ENCODE results near the gene FCHO1.

The FCHO1 gene

DNA sequence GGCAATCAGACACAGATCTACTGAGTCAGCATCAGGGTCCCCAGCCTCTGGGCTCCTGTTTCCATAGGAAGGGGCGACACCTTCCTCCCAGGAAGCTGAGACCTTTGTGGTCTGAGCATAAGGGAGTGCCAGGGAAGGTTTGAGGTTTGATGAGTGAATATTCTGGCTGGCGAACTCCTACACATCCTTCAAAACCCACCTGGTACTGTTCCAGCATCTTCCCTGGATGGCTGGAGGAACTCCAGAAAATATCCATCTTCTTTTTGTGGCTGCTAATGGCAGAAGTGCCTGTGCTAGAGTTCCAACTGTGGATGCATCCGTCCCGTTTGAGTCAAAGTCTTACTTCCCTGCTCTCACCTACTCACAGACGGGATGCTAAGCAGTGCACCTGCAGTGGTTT lies 60.8 kb downstream of the FCHO1 start:
- no peak overlapping the region for H3K4me2 ChIP-seq (ENCODE audit: low read length)
- H3K36me3 ChIP-seq (ENCODE audit: control insufficient read depth, insufficient read depth, low read length), result no peaks in the 10 kb centered on the region
- no peak overlapping the region for H3K4me3 ChIP-seq (ENCODE audit: low read depth, low read length)
- no peaks in the 10 kb centered on the region for H3K79me2 ChIP-seq
- H3K27ac ChIP-seq, result no peak overlapping the region
- TF ChIP-seq, protein P1, sequence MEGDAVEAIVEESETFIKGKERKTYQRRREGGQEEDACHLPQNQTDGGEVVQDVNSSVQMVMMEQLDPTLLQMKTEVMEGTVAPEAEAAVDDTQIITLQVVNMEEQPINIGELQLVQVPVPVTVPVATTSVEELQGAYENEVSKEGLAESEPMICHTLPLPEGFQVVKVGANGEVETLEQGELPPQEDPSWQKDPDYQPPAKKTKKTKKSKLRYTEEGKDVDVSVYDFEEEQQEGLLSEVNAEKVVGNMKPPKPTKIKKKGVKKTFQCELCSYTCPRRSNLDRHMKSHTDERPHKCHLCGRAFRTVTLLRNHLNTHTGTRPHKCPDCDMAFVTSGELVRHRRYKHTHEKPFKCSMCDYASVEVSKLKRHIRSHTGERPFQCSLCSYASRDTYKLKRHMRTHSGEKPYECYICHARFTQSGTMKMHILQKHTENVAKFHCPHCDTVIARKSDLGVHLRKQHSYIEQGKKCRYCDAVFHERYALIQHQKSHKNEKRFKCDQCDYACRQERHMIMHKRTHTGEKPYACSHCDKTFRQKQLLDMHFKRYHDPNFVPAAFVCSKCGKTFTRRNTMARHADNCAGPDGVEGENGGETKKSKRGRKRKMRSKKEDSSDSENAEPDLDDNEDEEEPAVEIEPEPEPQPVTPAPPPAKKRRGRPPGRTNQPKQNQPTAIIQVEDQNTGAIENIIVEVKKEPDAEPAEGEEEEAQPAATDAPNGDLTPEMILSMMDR (IDR thresholded peaks at IDR 0.05), result no peak
- H3K4me1 ChIP-seq, result peaks cover 3% of the 10 kb centered on the region
- no peak overlapping the region for H3K9ac ChIP-seq
- no peaks in the 10 kb centered on the region for H3K9me3 ChIP-seq (ENCODE audit: control insufficient read depth, low read length)
- no peak overlapping the region for H2AFZ ChIP-seq
- H3K27me3 ChIP-seq (ENCODE audit: control insufficient read depth, insufficient read depth, low read length), result peaks cover 3% of the 10 kb centered on the region

DNA sequence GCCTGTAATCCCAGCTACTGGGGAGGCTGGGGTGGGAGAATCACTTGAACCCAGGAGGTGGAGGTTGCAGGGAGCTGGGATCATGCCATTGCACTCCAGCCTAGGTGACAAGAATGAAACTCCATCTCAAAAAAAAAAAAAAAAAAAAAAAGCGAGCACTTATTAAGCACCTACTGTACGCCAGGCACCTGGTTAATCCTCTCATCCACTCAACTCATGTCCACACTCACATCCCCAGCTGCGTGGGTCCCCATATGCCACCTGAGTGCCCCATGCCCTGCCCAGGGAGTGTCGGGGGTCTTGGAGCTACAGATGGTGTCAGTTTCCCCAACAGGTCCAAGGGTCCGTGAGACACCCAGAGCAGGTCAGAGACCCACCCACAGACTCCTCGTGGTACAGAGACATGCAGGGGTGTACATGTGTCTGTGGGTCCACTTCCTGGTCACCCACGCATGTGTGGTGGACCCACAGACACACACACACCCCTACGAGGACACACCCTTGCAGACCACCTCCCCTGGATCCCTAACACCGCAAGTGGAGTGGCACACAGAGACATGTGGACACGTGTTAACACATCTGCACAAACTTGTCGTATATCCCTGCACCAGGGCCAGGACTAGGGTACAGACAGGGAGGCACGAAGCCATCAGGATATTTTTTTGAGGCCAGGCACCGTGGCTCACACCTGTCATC lies 66.5 kb downstream of the FCHO1 start:
- H3K27ac ChIP-seq, result no peak overlapping the region
- H3K4me1 ChIP-seq, result peaks cover 3% of the 10 kb centered on the region
- no peak overlapping the region for H3K4me3 ChIP-seq (ENCODE audit: low read depth, low read length)
- no peak overlapping the region for H2AFZ ChIP-seq
- H3K27me3 ChIP-seq (ENCODE audit: control insufficient read depth, insufficient read depth, low read length), result no peaks in the 10 kb centered on the region
- H3K36me3 ChIP-seq (ENCODE audit: control insufficient read depth, insufficient read depth, low read length), result no peaks in the 10 kb centered on the region
- no peaks in the 10 kb centered on the region for H3K79me2 ChIP-seq
- H3K9me3 ChIP-seq (ENCODE audit: control insufficient read depth, low read length), result no peaks in the 10 kb centered on the region
- no peak overlapping the region for H3K4me2 ChIP-seq (ENCODE audit: low read length)
- no peak overlapping the region for H3K9ac ChIP-seq
- TF ChIP-seq, protein P1 (IDR thresholded peaks at IDR 0.05), result no peak

DNA sequence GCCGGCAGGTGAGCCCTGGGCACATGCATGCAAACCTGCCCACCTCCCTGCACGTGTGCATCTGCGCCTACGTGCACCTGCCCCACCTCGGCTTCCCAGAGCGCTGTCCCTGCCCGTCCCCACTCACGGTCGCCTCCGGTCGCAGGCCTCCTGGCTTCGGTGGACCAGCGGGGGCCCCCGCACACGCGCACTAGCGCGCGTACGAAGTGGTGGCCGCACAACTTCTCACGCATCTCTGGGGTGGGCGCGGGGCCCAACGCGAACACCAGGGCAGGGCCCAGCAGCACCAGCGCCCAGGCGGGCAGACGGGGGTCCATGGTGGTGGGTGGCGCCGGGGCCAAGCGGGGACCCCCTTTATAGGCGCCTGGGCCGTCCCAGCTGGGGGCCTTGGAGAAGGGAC lies 69.9 kb downstream of the FCHO1 start, which contains the start of gene INSL3:
Gene INSL3, minus strand, starts transcription at position 330 of the 400 bp plus-strand sequence. Its CDS starts 13 bp downstream, at position 317.
- H3K9me3 ChIP-seq (ENCODE audit: control insufficient read depth, low read length), result no peaks in the 10 kb centered on the region
- no peak within 1 kb of the TSS for H3K9ac ChIP-seq
- no peak within 1 kb of the TSS for H2AFZ ChIP-seq
- no peak within 1 kb of the TSS for H3K4me2 ChIP-seq (ENCODE audit: low read length)
- no peak within 1 kb of the TSS for H3K27ac ChIP-seq
- H3K4me1 ChIP-seq, result peaks cover 3% of the 10 kb centered on the region
- no peaks in the 10 kb centered on the region for H3K79me2 ChIP-seq
- no peaks in the 10 kb centered on the region for H3K36me3 ChIP-seq (ENCODE audit: control insufficient read depth, insufficient read depth, low read length)
- H3K4me3 ChIP-seq (ENCODE audit: low read depth, low read length), result no peak within 1 kb of the TSS
- H3K27me3 ChIP-seq (ENCODE audit: control insufficient read depth, insufficient read depth, low read length), result no peaks in the 10 kb centered on the region
- TF ChIP-seq, protein P1 (IDR thresholded peaks at IDR 0.05), result no peak

DNA sequence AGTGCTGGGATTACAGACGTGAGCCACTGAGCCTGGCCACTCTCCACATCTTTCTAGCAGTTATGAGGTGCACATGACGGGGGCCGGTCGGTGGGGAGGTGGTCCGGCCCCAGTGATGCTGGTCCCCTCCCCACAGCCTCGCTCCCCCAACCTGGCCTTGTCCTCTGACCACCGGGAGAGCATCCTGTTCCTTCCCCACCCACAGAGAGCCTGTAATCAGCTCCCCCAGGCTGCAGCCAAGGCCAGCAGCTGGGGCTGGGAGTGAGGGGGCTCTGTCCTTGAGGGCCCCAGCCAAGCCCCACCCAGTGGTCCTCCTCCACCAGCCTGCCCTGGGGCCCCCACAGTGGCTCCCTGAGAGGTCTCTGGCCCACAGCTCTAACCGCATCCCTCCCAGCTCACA lies 73.1 kb downstream of the FCHO1 start:
- Histone ChIP-seq H3K4me1 (peaks cover 3% of the 10 kb centered on the region), H3K79me2 (no peaks in the 10 kb centered on the region), H3K27me3 (ENCODE audit: control insufficient read depth, insufficient read depth, low read length) (no peaks in the 10 kb centered on the region), H3K4me3 (ENCODE audit: low read depth, low read length) (no peak overlapping the region), H3K9me3 (ENCODE audit: control insufficient read depth, low read length) (no peaks in the 10 kb centered on the region), H3K27ac (no peak overlapping the region), H3K36me3 (ENCODE audit: control insufficient read depth, insufficient read depth, low read length) (no peaks in the 10 kb centered on the region), H3K4me2 (ENCODE audit: low read length) (no peak overlapping the region), H3K9ac (no peak overlapping the region), H2AFZ (no peak overlapping the region)
- TF ChIP-seq, protein P1 (IDR thresholded peaks at IDR 0.05), result no peak

DNA sequence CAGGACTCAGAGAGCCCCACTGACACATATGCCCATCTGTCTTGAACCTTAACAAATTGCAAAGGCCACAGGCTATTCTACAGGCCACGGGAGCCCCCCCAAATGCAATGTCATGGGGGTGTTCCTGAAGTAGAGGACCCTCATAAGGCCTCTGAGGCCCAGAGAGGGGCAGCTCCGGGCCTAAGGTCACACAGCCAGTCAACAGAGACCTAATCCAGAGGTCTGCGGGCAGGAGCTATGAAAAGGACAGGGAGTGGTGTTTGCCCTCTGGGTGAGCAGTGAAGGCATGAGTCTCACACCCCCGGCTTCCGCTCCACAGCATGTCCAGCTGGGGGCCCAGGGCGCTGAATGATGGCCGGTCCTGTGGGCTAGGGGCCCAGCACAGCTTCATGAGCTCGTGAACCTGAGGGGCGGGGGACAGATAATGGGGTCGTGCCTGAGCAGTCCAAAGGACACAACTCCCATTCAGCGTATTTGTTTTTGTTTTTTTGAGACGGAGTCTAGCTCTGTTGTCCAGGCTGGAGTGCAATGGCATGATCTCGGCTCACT lies 75.3 kb downstream of the FCHO1 start:
- Histone ChIP-seq H3K27me3 (ENCODE audit: control insufficient read depth, insufficient read depth, low read length) (no peaks in the 10 kb centered on the region), H3K9me3 (ENCODE audit: control insufficient read depth, low read length) (no peaks in the 10 kb centered on the region), H3K9ac (no peak overlapping the region), H3K4me2 (ENCODE audit: low read length) (no peak overlapping the region), H2AFZ (no peak overlapping the region), H3K27ac (no peak overlapping the region), H3K36me3 (ENCODE audit: control insufficient read depth, insufficient read depth, low read length) (no peaks in the 10 kb centered on the region), H3K4me1 (no peaks in the 10 kb centered on the region), H3K79me2 (no peaks in the 10 kb centered on the region), H3K4me3 (ENCODE audit: low read depth, low read length) (no peak overlapping the region)
- TF ChIP-seq, protein P1 (IDR thresholded peaks at IDR 0.05), result no peak

Data from parathyroid adenoma (tissue), 2 donors.